ENCODE results near the gene P3R3URF.

The P3R3URF gene

GRCh38 chr1:46184920-46185658 is 8.8 kb upstream of the P3R3URF start:
- no peaks in the 10 kb centered on the region for H3K36me3 ChIP-seq
- no peaks in the 10 kb centered on the region for H3K4me1 ChIP-seq
- H3K27me3 ChIP-seq, result no peaks in the 10 kb centered on the region
- no peak overlapping the region for H3K4me3 ChIP-seq (ENCODE audit: low read depth, low read length)
- no peak for DNase-seq
- H3K9me3 ChIP-seq, result no peaks in the 10 kb centered on the region
- no peak for TF ChIP-seq CTCF (IDR thresholded peaks at IDR 0.05; ENCODE audit: low read depth, low read length)

- DNase-seq, result no peak
- Histone ChIP-seq H3K4me3 (ENCODE audit: low read depth, low read length) (no peak overlapping the region), H3K27me3 (no peaks in the 10 kb centered on the region), H3K9me3 (no peaks in the 10 kb centered on the region), H3K4me1 (no peaks in the 10 kb centered on the region), H3K36me3 (no peaks in the 10 kb centered on the region)
- no peak for TF ChIP-seq CTCF (IDR thresholded peaks at IDR 0.05; ENCODE audit: low read depth, low read length)
Observed at GRCh38 chr1:46183926-46184557, 7.8 kb upstream of the P3R3URF start.

- no peak overlapping the region for H3K4me3 ChIP-seq (ENCODE audit: low read depth, low read length)
- no peaks in the 10 kb centered on the region for H3K9me3 ChIP-seq
- no peak for TF ChIP-seq CTCF (IDR thresholded peaks at IDR 0.05; ENCODE audit: low read depth, low read length)
- H3K27me3 ChIP-seq, result no peaks in the 10 kb centered on the region
- no peaks in the 10 kb centered on the region for H3K4me1 ChIP-seq
- DNase-seq, result no peak
- H3K36me3 ChIP-seq, result no peaks in the 10 kb centered on the region
Observed at GRCh38 chr1:46183079-46183847, 7.0 kb upstream of the P3R3URF start.

- Histone ChIP-seq H3K27me3 (no peaks in the 10 kb centered on the region), H3K36me3 (no peaks in the 10 kb centered on the region), H3K9me3 (no peaks in the 10 kb centered on the region), H3K4me1 (no peaks in the 10 kb centered on the region), H3K4me3 (ENCODE audit: low read depth, low read length) (no peak overlapping the region)
- no peak for TF ChIP-seq CTCF (IDR thresholded peaks at IDR 0.05; ENCODE audit: low read depth, low read length)
- no peak for DNase-seq
Observed at GRCh38 chr1:46181343-46182260, 5.3 kb upstream of the P3R3URF start.

- Histone ChIP-seq H3K4me3 (ENCODE audit: low read depth, low read length) (no peak overlapping the region), H3K9me3 (no peaks in the 10 kb centered on the region), H3K4me1 (no peaks in the 10 kb centered on the region), H3K36me3 (no peaks in the 10 kb centered on the region), H3K27me3 (no peaks in the 10 kb centered on the region)
- no peak for TF ChIP-seq CTCF (IDR thresholded peaks at IDR 0.05; ENCODE audit: low read depth, low read length)
- DNase-seq, result no peak
Observed at GRCh38 chr1:46180082-46180616, 3.9 kb upstream of the P3R3URF start.
